GM23338 (cell line): ENCODE measurements around the gene C16orf90. TPM values are rescaled to one million over a fixed set of nuclear protein-coding genes. Genes with fewer than 3 reads are reported as not detected.

Source experiments
- ATAC-seq: fragments of 200-7000 bp; cut with Tn5 transposase; 3 replicates; pipeline ENCODE4 v1.9.1; 2020
- DNase-seq: peaks from one replicate; pipeline ENCODE4 v3.0.0-alpha.2; 2015; ENCODE audit warnings: low spot score
- H2AFZ ChIP-seq: fragments of 200-600 bp; sonication (generic); 2 replicates; pipeline ENCODE4 v1.8.0; 2016; ENCODE audit warnings: antibody characterized with exemption, mild to moderate bottlenecking, moderate library complexity
- H3F3A ChIP-seq: fragments of 200-600 bp; sonication (generic); replicated peaks from 2 replicates; pipeline ENCODE4 v1.8.0; 2017; ENCODE audit warnings: antibody characterized with exemption, mixed run types, low read depth
- H3K27ac ChIP-seq: fragments of 200-600 bp; sonication (generic); 2 replicates; pipeline ENCODE4 v1.6.1; 2016; ENCODE audit warnings: low read depth
- H3K27me3 ChIP-seq: fragments of 200-600 bp; sonication (generic); 2 replicates; pipeline ENCODE4 v1.8.0; 2016; ENCODE audit warnings: mild to moderate bottlenecking, mixed run types, moderate library complexity; ENCODE audit not compliant: insufficient read depth
- H3K36me3 ChIP-seq: fragments of 200-600 bp; sonication (generic); 2 replicates; pipeline ENCODE4 v1.8.0; 2016; ENCODE audit warnings: mild to moderate bottlenecking; ENCODE audit not compliant: insufficient read depth
- H3K4me1 ChIP-seq: fragments of 200-600 bp; sonication (generic); 2 replicates; pipeline ENCODE4 v1.8.0; 2016; ENCODE audit warnings: mild to moderate bottlenecking, moderate library complexity; ENCODE audit not compliant: insufficient read depth
- H3K4me2 ChIP-seq: fragments of 200-600 bp; sonication (generic); 2 replicates; pipeline ENCODE4 v1.7.1; 2017; ENCODE audit warnings: mixed run types
- H3K4me3 ChIP-seq: fragments of 200-600 bp; sonication (generic); 2 replicates; pipeline ENCODE4 v1.6.1; 2016; ENCODE audit warnings: mixed run types
- H3K79me2 ChIP-seq: fragments of 200-600 bp; sonication (generic); replicated peaks from 2 replicates; pipeline ENCODE4 v1.8.0; 2017; ENCODE audit warnings: mild to moderate bottlenecking; ENCODE audit not compliant: insufficient read depth
- H3K9me2 ChIP-seq: fragments of 200-600 bp; sonication (generic); 2 replicates; pipeline ENCODE4 v1.8.0; 2017; ENCODE audit not compliant: insufficient read depth
- H4K20me1 ChIP-seq: fragments of 200-600 bp; sonication (generic); replicated peaks from 2 replicates; pipeline ENCODE4 v1.8.0; 2017; ENCODE audit warnings: mild to moderate bottlenecking; ENCODE audit not compliant: insufficient read depth
- H3K27ac Mint-ChIP-seq: 2 replicates; pipeline ENCODE4 v1.8.0; 2020; ENCODE audit warnings: inconsistent platforms, mild to moderate bottlenecking, moderate library complexity, mixed read lengths
- H3K27me3 Mint-ChIP-seq: 3 replicates; pipeline ENCODE4 v1.8.0; 2022; ENCODE audit warnings: low read depth, mild to moderate bottlenecking, moderate library complexity, mixed read lengths, inconsistent platforms; ENCODE audit not compliant: insufficient read depth, poor library complexity
- H3K36me3 Mint-ChIP-seq: 3 replicates; pipeline ENCODE4 v1.8.0; 2021; ENCODE audit warnings: low read depth, mild to moderate bottlenecking, inconsistent platforms, moderate library complexity, mixed read lengths
- H3K4me1 Mint-ChIP-seq: 3 replicates; pipeline ENCODE4 v1.8.0; 2020; ENCODE audit warnings: mild to moderate bottlenecking, inconsistent platforms, mixed read lengths
- H3K4me3 Mint-ChIP-seq: 3 replicates; pipeline ENCODE4 v1.8.0; 2021; ENCODE audit warnings: moderate library complexity, mild to moderate bottlenecking, inconsistent platforms, mixed read lengths
- H3K9me3 Mint-ChIP-seq: 3 replicates; pipeline ENCODE4 v1.8.0; 2020; ENCODE audit warnings: moderate library complexity, mild to moderate bottlenecking, inconsistent platforms, mixed read lengths
- CREB1 ChIP-seq: fragments of 250-450 bp; sonication (Bioruptor Pico); IDR thresholded peaks from 2 replicates; pipeline ENCODE4 v1.5.0; 2020; ENCODE audit warnings: low read depth, mild to moderate bottlenecking, moderate library complexity
- EZH2phosphoT487 ChIP-seq: fragments of 200-600 bp; sonication (generic); IDR thresholded peaks from one replicate; pipeline ENCODE4 v1.8.1; 2018; ENCODE audit warnings: antibody characterized with exemption; ENCODE audit not compliant: unreplicated experiment
- JUNB ChIP-seq: IDR thresholded peaks from one replicate; pipeline ENCODE4 v1.6.1; 2016; ENCODE audit warnings: antibody characterized with exemption; ENCODE audit not compliant: unreplicated experiment
- NANOG ChIP-seq: IDR thresholded peaks from 2 replicates; pipeline ENCODE4 v1.6.1; 2016; ENCODE audit warnings: antibody characterized with exemption, borderline replicate concordance
- POLR2AphosphoS5 ChIP-seq: IDR thresholded peaks from 2 replicates; pipeline ENCODE4 v1.6.1; 2016; ENCODE audit warnings: antibody characterized with exemption, low read depth
- ZNF331 ChIP-seq: fragments of 250-450 bp; sonication (Bioruptor Pico); IDR thresholded peaks from 2 replicates; pipeline ENCODE4 v1.5.0; 2020; ENCODE audit warnings: low read depth, mild to moderate bottlenecking, moderate library complexity
- ZNF462 ChIP-seq: fragments of 250-450 bp; sonication (Bioruptor Pico); IDR thresholded peaks from 2 replicates; pipeline ENCODE4 v1.5.0; 2020; ENCODE audit warnings: mild to moderate bottlenecking, moderate library complexity
- polyA plus RNA-seq: library from polyadenylated mRNA; unstranded; fragments of >200 nt; fragmentation: Nextera tagmentation; extraction: Ambion mirVana; gene quantifications from 2 replicates; pipeline ENCODE4 v1.2.1, GENCODE V29; 2016
- total RNA-seq: library from RNA; depleted of rRNA; stranded (reverse); fragments of >200 nt; shearing (Covaris generic); gene quantifications from 2 replicates; pipeline ENCODE4 v1.2.3, GENCODE V29; 2014

The C16orf90 gene
- total and polyA plus RNA-seq, 2 experiments from 2014 or later: not detected

- no peak for ATAC-seq
- Histone ChIP-seq H3K9me2 (no peaks in the 10 kb centered on the region), H2AFZ (no peak overlapping the region), H3K4me3 (no peak overlapping the region), H3K27ac (no peak overlapping the region), H3K4me1 (no peaks in the 10 kb centered on the region; the same call in 1 of the 2 replicates), H3K79me2 (no peaks in the 10 kb centered on the region), H4K20me1 (no peaks in the 10 kb centered on the region), H3K36me3 (no peaks in the 10 kb centered on the region), H3F3A (peaks cover 12% of the 10 kb centered on the region; the same call in 1 of the 2 replicates), H3K4me2 (no peak overlapping the region), H3K27me3 (no peaks in the 10 kb centered on the region)
- Mint-ChIP-seq H3K9me3 (no peaks in the 10 kb centered on the region), H3K27ac (no peak overlapping the region), H3K36me3 (no peaks in the 10 kb centered on the region), H3K4me1 (peaks cover 10% of the 10 kb centered on the region), H3K27me3 (peaks cover 7% of the 10 kb centered on the region), H3K4me3 (no peak overlapping the region)
- DNase-seq: no peak
- no peak for TF ChIP-seq ZNF462 (CRISPR knock-in tag)
- TF ChIP-seq CREB1 (CRISPR knock-in tag): no peak
- no peak for TF ChIP-seq JUNB
Measured at GRCh38 chr16:3497771-3498170, 2.5 kb upstream of the C16orf90 start.

- Mint-ChIP-seq H3K27ac (no peak overlapping the region), H3K4me3 (no peak overlapping the region)
- no peak for ATAC-seq
- TF ChIP-seq NANOG: no peak
- no peak for TF ChIP-seq ZNF331 (CRISPR knock-in tag)
- TF ChIP-seq POLR2AphosphoS5: no peak
- no peak for TF ChIP-seq EZH2phosphoT487
- TF ChIP-seq ZNF462 (CRISPR knock-in tag): no peak
- TF ChIP-seq CREB1 (CRISPR knock-in tag): no peak
Measured at GRCh38 chr16:3496386-3496785, 1.1 kb upstream of the C16orf90 start.

More at GRCh38 chr16:3496386-3496785, 1.1 kb upstream of the C16orf90 start:
- Histone ChIP-seq H3F3A (peaks cover 8% of the 10 kb centered on the region; the same call in 1 of the 2 replicates), H2AFZ (peak overlapping the region; percentile 28; the same call in 1 of the 2 replicates), H3K4me2 (no peak overlapping the region), H3K4me3 (no peak overlapping the region), H3K36me3 (no peaks in the 10 kb centered on the region), H3K27me3 (no peaks in the 10 kb centered on the region), H3K27ac (no peak overlapping the region), H4K20me1 (no peaks in the 10 kb centered on the region), H3K9me2 (no peaks in the 10 kb centered on the region), H3K79me2 (no peaks in the 10 kb centered on the region), H3K4me1 (no peaks in the 10 kb centered on the region)
- Mint-ChIP-seq H3K36me3 (no peaks in the 10 kb centered on the region), H3K4me1 (no peaks in the 10 kb centered on the region), H3K27me3 (peaks cover 11% of the 10 kb centered on the region), H3K9me3 (no peaks in the 10 kb centered on the region)
- no peak for DNase-seq
